ENCODE measurements around the gene RPA1. TPM values are rescaled to one million over a fixed set of nuclear protein-coding genes. Genes with fewer than 3 reads are reported as not detected.

Gene RPA1
- total RNA-seq, 3 donors from 2014 or later (not counting 1 experiment from before 2014, with no cell fraction given): 70.9 to 101 (median 98.9) TPM

DNA sequence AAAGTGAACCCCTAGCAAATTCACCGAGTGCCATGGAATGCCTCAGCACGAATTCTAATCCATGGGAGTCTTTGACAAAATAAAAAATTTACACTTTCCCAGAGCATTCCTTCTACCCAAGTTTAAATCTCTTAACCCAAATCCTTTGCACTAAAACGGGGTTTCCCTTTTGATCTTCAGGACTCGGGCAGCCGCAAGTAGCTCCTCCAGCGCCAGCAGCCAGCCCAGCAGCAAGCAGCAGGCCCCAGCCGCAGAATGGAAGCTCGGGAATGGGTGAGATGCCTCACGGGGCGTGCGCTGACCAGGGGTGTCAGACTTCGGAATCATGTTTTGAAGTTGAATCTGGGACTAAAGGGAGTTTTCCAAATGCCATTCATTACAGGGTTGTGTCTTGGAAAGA is 42.4 kb downstream of the RPA1 start:
- Mint-ChIP-seq H3K27me3 (ENCODE audit: low read depth in 2 of 2) (no peaks in the 10 kb centered on the region), H3K9me3 (no peaks in the 10 kb centered on the region), H3K4me1 (peaks cover 17 to 20% of the 10 kb centered on the region in 2 donors), H3K27ac (no peak overlapping the region), H3K4me3 (no peak overlapping the region), H3K36me3 (peaks cover 23% of the 10 kb centered on the region)
- Histone ChIP-seq H3K36me3 (ENCODE audit: control insufficient read depth, insufficient read depth, low read length) (peaks cover 35% of the 10 kb centered on the region), H3K9me3 (ENCODE audit: control insufficient read depth, insufficient read depth, low read length) (no peaks in the 10 kb centered on the region), H3K4me3 (ENCODE audit: low read length) (no peak overlapping the region), H3K4me1 (ENCODE audit: control insufficient read depth, insufficient read depth, low read length) (peaks cover 10% of the 10 kb centered on the region), H3K27me3 (ENCODE audit: control insufficient read depth, insufficient read depth, low read length) (no peaks in the 10 kb centered on the region), H3K27ac (ENCODE audit: low read length) (no peak overlapping the region)
- intact Hi-C loops (cut with micrococcal nuclease): no loop called here
- TF ChIP-seq, protein P1, sequence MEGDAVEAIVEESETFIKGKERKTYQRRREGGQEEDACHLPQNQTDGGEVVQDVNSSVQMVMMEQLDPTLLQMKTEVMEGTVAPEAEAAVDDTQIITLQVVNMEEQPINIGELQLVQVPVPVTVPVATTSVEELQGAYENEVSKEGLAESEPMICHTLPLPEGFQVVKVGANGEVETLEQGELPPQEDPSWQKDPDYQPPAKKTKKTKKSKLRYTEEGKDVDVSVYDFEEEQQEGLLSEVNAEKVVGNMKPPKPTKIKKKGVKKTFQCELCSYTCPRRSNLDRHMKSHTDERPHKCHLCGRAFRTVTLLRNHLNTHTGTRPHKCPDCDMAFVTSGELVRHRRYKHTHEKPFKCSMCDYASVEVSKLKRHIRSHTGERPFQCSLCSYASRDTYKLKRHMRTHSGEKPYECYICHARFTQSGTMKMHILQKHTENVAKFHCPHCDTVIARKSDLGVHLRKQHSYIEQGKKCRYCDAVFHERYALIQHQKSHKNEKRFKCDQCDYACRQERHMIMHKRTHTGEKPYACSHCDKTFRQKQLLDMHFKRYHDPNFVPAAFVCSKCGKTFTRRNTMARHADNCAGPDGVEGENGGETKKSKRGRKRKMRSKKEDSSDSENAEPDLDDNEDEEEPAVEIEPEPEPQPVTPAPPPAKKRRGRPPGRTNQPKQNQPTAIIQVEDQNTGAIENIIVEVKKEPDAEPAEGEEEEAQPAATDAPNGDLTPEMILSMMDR (IDR thresholded peaks at IDR 0.05): no peak
- ATAC-seq (no peak), DNase-seq (peak in 1 of 2 donors; percentile 46)
- WGBS (ENCODE audit: insufficient coverage): 97% methylated on average over 12 of the region's 12 CpGs

- no peak for ATAC-seq
- Mint-ChIP-seq H3K4me1 (peaks cover 17 to 20% of the 10 kb centered on the region in 2 donors), H3K27me3 (ENCODE audit: low read depth in 2 of 2) (no peaks in the 10 kb centered on the region), H3K36me3 (peaks cover 23% of the 10 kb centered on the region), H3K9me3 (no peaks in the 10 kb centered on the region), H3K27ac (no peak overlapping the region), H3K4me3 (no peak overlapping the region)
- H3K27ac ChIP-seq (ENCODE audit: low read length): no peak overlapping the region
- DNase-seq: peak in 1 of 2 donors; percentile 15
- H3K9me3 ChIP-seq (ENCODE audit: control insufficient read depth, insufficient read depth, low read length): no peaks in the 10 kb centered on the region
- intact Hi-C loops (cut with micrococcal nuclease): no loop called here
- H3K27me3 ChIP-seq (ENCODE audit: control insufficient read depth, insufficient read depth, low read length): no peaks in the 10 kb centered on the region
- TF ChIP-seq, protein P1 (IDR thresholded peaks at IDR 0.05): no peak
- H3K4me3 ChIP-seq (ENCODE audit: low read length): no peak overlapping the region
- H3K4me1 ChIP-seq (ENCODE audit: control insufficient read depth, insufficient read depth, low read length): peaks cover 10% of the 10 kb centered on the region
- peaks cover 41% of the 10 kb centered on the region for H3K36me3 ChIP-seq (ENCODE audit: control insufficient read depth, insufficient read depth, low read length)
- WGBS (ENCODE audit: insufficient coverage): 86% methylated on average over 1 of the region's 4 CpGs
These were observed 43.2 kb downstream of the RPA1 start for GRCh38 chr17:1872976-1873375.

DNA sequence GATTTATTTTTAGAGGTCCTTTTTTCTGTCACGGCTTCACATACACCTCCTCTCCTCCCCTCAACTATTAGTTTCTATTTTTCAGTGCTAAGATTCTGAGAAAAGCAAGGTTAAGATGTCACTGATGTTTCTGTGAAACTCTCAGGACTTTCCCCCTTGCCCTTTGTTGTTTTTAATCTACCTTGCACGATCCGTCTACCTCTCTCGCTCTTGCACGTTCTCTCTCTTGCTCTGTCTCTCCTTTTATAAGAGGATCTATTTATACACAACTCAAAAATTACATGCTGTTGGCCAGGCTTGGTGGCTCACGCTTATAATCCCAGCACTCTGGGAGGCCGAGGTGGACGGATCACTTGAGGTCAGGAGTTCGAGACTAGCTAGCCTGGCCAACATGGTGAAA is 43.6 kb downstream of the RPA1 start:
- Histone ChIP-seq H3K27ac (ENCODE audit: low read length) (no peak overlapping the region), H3K36me3 (ENCODE audit: control insufficient read depth, insufficient read depth, low read length) (peaks cover 42% of the 10 kb centered on the region), H3K9me3 (ENCODE audit: control insufficient read depth, insufficient read depth, low read length) (no peaks in the 10 kb centered on the region), H3K4me3 (ENCODE audit: low read length) (no peak overlapping the region), H3K4me1 (ENCODE audit: control insufficient read depth, insufficient read depth, low read length) (peaks cover 10% of the 10 kb centered on the region), H3K27me3 (ENCODE audit: control insufficient read depth, insufficient read depth, low read length) (no peaks in the 10 kb centered on the region)
- H3K27me3 Mint-ChIP-seq (ENCODE audit: low read depth in 2 of 2): no peaks in the 10 kb centered on the region
- peak in 1 of 2 donors; percentile 61 for DNase-seq
- WGBS (ENCODE audit: insufficient coverage): 84% methylated on average over 8 of the region's 9 CpGs
- no peak overlapping the region for H3K27ac Mint-ChIP-seq
- intact Hi-C loops (cut with micrococcal nuclease): no loop called here
- no peaks in the 10 kb centered on the region for H3K9me3 Mint-ChIP-seq
- H3K4me1 Mint-ChIP-seq: peaks cover 17 to 20% of the 10 kb centered on the region in 2 donors
- ATAC-seq: no peak
- H3K36me3 Mint-ChIP-seq: peaks cover 23% of the 10 kb centered on the region
- TF ChIP-seq, protein P1 (IDR thresholded peaks at IDR 0.05): no peak
- no peak overlapping the region for H3K4me3 Mint-ChIP-seq

GRCh38 chr17:1875597-1875996 is 45.8 kb downstream of the RPA1 start:
- no peak overlapping the region for H3K4me3 ChIP-seq (ENCODE audit: low read length)
- H3K36me3 ChIP-seq (ENCODE audit: control insufficient read depth, insufficient read depth, low read length): peaks cover 63% of the 10 kb centered on the region
- Mint-ChIP-seq H3K36me3 (peaks cover 33% of the 10 kb centered on the region), H3K4me3 (no peak overlapping the region), H3K9me3 (no peaks in the 10 kb centered on the region), H3K27me3 (ENCODE audit: low read depth in 2 of 2) (no peaks in the 10 kb centered on the region), H3K4me1 (peaks cover 12 to 13% of the 10 kb centered on the region in 2 donors), H3K27ac (no peak overlapping the region)
- H3K27ac ChIP-seq (ENCODE audit: low read length): no peak overlapping the region
- WGBS (ENCODE audit: insufficient coverage): 100% methylated on average over 2 of the region's 4 CpGs
- H3K9me3 ChIP-seq (ENCODE audit: control insufficient read depth, insufficient read depth, low read length): no peaks in the 10 kb centered on the region
- H3K27me3 ChIP-seq (ENCODE audit: control insufficient read depth, insufficient read depth, low read length): no peaks in the 10 kb centered on the region
- DNase-seq (no peak), ATAC-seq (no peak)
- intact Hi-C loops (cut with micrococcal nuclease): no loop called here
- peaks cover 7% of the 10 kb centered on the region for H3K4me1 ChIP-seq (ENCODE audit: control insufficient read depth, insufficient read depth, low read length)
- TF ChIP-seq, protein P1 (IDR thresholded peaks at IDR 0.05): no peak

All from natural killer cell (primary cell).